Measurements from ENCODE around the gene SF3A2. TPM values are rescaled to one million over a fixed set of nuclear protein-coding genes. Genes with fewer than 3 reads are reported as not detected.
"Not testable (repeated sequence)": the region's sequence is repeated elsewhere in the genome, so short reads cannot be mapped to it uniquely, and the experiment has no call there.

SF3A2 gene
- total RNA-seq, 1 donor from 2014 or later, result 30.0 TPM

- ATAC-seq (ENCODE audit: poor library complexity) (no peak), DNase-seq (no peak)
- intact Hi-C loops (cut with DNase I), result loop anchor here (5.0 kb wide), 1 partner anchor 39 kb away; no protein-coding TSS in a partner anchor
These were observed 42.0 kb downstream of the SF3A2 start for GRCh38 chr19:2278459-2279158.

- no peak for DNase-seq
- no peak for ATAC-seq (ENCODE audit: poor library complexity)
- intact Hi-C loops (cut with DNase I), result no loop called here
These were observed 44.1 kb downstream of the SF3A2 start for GRCh38 chr19:2280633-2281264.

GRCh38 chr19:2281265-2282061, 44.8 kb downstream of the SF3A2 start:
- ATAC-seq (ENCODE audit: poor library complexity), result peak; percentile 29
- DNase-seq; intact Hi-C loops (cut with DNase I): not testable (repeated sequence)

GRCh38 chr19:2282062-2282861, 45.6 kb downstream of the SF3A2 start, which contains the start of gene PEAK3:
Gene PEAK3 (minus strand): TSS chr19:2282175. CDS start chr19:2280931, 1,244 bp downstream.
- ATAC-seq (ENCODE audit: poor library complexity) (peak; percentile 91), DNase-seq (peak; percentile 91)
- intact Hi-C loops (cut with DNase I), result no loop called here

GRCh38 chr19:2282862-2283237, 46.2 kb downstream of the SF3A2 start:
- intact Hi-C loops (cut with DNase I), result no loop called here
- DNase-seq (no peak), ATAC-seq (ENCODE audit: poor library complexity) (no peak)

GRCh38 chr19:2283835-2284507, 47.3 kb downstream of the SF3A2 start:
- no peak for ATAC-seq (ENCODE audit: poor library complexity)
- DNase-seq, result no peak
- intact Hi-C loops (cut with DNase I), result no loop called here

- DNase-seq (no peak), ATAC-seq (ENCODE audit: poor library complexity) (no peak)
- intact Hi-C loops (cut with DNase I), result no loop called here
These were observed 49.9 kb downstream of the SF3A2 start for GRCh38 chr19:2286402-2287140.

GRCh38 chr19:2287585-2288337, 51.1 kb downstream of the SF3A2 start:
- ATAC-seq (ENCODE audit: poor library complexity) (no peak), DNase-seq (no peak)
- intact Hi-C loops (cut with DNase I), result no loop called here

- intact Hi-C loops (cut with DNase I), result no loop called here
- DNase-seq (no peak), ATAC-seq (ENCODE audit: poor library complexity) (no peak)
These were observed 51.8 kb downstream of the SF3A2 start for GRCh38 chr19:2288338-2288817.

- ATAC-seq (ENCODE audit: poor library complexity) (no peak), DNase-seq (no peak)
- intact Hi-C loops (cut with DNase I), result no loop called here
These were observed 52.4 kb downstream of the SF3A2 start for GRCh38 chr19:2288818-2289713.

GRCh38 chr19:2289714-2290435, 53.3 kb downstream of the SF3A2 start:
- intact Hi-C loops (cut with DNase I), result no loop called here
- DNase-seq (peak; percentile 78), ATAC-seq (ENCODE audit: poor library complexity) (peak; percentile 52)

- DNase-seq (no peak), ATAC-seq (ENCODE audit: poor library complexity) (no peak)
- intact Hi-C loops (cut with DNase I), result no loop called here
These were observed 54.0 kb downstream of the SF3A2 start for GRCh38 chr19:2290441-2291184.

GRCh38 chr19:2291185-2291751, 54.6 kb downstream of the SF3A2 start:
- intact Hi-C loops (cut with DNase I), result no loop called here
- ATAC-seq (ENCODE audit: poor library complexity) (no peak), DNase-seq (no peak)

GRCh38 chr19:2294687-2295335, 58.2 kb downstream of the SF3A2 start:
- ATAC-seq (ENCODE audit: poor library complexity) (peak; percentile 80), DNase-seq (peak; percentile 55)
- intact Hi-C loops (cut with DNase I), result no loop called here
